Activated CD4-positive, CD25-positive, alpha-beta regulatory T cell treated with anti-CD3 and anti-CD28 coated beads, Interleukin-2, amount 50 U/mL, for 72 hours (primary cell): ENCODE results near the gene GLI3.

Experiments used
- DNase-seq: peaks from one replicate; pipeline ENCODE4 v3.0.0; 2021

Gene GLI3

DNA sequence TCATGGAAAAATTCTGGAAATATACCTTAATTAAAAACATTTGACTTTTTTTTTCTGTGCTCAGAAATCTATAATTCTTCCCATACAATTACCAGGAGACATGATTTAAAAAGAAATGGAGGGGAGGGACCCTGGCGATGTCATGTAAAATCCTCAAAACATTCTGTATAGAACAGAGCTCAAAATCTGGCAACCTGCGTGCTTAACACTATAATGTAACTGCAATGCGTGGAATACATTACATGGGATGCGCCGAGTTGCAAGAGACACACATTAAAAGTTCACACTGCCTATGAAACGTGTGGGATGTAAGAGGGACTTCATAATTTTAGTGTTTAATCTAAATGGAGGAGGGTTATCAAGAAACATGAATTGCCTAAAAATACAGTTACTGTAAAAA, 215.0 kb downstream of the GLI3 start:
- no peak for DNase-seq

DNA sequence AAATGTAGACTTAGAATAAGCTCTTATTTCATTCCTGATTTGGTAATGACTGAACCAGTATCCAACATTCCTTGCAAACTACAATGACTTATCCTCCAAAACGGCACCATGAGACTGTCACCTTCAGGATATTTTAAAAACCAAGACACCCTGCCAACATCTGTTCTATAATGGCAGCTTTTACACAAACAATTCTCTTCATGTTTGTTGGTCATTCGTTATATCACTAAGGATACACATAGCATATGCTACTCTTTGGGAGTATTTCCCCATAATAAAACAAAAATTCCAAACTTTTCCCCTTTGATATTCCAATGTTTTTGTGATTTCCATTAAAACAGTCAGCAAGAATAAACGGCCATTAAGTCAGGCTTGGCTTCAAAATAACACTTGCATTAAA, 215.4 kb downstream of the GLI3 start:
- no peak for DNase-seq

DNA sequence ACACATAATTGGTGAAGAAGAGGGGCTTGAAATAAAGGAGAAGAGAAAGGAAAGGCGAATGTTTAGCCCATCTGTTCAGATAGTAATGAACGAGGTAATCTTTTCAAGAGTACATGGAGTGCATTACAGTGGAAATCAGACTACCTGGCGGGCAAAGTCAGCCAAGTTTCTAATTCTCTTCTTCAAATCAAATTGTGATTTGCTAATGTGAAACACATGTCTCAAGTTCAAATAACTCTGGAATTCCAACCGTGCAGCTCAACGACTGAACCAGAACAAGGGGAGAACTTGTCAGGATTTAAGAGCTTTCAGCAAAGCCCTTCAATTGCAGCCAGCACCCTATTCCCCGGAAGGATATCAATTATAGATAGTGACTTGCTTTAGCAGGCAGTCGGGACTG, 216.9 kb downstream of the GLI3 start:
- no peak for DNase-seq

DNA sequence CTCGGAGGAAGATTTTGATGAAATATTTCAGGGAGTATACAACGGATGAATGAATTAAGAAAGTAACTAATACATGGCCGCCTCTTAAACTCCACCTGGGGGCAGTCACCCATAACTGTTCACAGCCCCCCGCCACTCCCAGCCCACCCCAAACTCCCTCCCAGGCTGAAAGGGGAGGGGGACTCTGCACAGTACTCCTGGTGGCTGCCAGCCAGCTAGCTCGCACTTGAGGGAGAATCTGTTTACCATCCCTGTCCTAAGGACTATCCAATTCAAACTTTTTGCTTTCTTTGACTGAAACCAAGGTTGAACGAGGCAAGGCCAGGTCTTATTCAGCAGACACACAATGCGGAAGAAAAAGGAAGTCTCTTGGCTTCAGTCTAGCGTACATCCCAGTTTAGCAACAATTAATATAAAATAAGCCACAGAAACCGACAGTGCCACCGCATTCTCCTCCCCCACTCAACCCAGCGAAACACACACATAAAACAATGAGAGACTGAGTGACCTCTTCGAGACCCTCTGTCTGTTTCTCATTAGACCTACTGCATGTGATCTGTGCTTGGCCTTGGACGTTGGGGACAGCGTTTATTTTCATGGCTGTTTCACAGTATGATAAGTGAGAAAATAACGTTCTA, 219.5 kb downstream of the GLI3 start:
- no peak for DNase-seq

DNA sequence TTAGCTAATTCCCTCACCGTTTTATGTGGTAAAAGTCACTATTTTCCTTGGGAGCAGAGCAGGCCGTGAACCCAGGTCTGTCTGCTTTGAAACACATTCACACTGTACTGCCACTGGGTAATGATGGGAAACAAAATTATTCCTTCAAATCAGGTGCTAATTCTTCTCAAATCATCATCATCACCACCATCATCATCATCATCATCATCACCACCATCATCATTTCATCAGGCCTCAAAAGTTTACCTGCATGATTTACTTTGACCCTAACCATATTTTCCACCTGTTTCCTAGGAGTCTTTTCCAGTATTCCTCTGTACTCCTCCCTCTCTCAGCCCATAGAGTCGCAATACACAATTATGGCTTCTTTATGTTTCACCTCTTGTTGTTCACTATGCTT, 220.5 kb downstream of the GLI3 start:
- DNase-seq = no peak

DNA sequence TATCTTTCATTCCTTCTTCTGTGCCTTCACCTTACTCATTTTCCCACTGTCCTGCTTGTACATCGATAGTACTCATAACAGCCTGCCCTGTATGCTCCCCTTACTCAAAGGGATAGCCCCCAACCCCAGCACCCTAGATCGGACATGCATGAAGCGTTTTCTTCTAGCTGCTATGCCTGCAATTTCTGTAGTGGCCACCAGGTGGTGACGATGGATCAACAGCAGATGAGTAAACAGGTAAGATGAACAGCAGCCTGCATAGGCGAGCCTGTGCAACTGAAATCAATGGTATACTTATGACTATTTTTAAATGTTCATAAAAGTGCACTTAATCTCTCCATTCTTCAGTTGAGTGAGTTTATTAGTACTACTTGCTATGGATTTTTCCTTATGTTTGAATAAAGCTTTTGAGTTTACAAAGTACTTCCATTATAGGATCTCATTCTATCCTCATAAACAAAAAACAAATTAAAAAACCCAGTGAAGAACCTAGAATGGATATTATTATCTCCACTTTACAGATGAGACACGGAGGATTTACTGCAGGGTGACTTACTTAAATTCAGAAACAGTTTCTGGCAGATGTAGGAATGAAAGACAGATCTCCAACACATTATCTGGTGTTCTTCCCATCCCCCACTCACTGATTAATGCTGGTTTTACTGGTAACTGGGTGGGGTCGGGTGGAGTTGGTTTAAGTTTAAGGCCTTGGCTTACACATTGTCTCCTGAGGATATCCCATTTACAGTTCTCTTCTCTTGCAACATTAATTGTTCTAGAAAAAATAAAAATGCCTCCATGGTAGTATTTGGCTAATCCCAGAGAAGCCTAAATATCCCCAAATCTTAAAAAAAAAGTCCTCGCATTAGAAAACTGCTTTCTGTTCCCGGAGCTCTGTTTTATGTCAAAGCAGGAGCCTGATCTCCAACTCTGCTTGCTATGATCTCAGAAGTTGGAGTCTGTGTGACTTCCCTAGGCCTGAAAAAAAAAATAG, 222.1 kb downstream of the GLI3 start:
- DNase-seq = peak; percentile 40

DNA sequence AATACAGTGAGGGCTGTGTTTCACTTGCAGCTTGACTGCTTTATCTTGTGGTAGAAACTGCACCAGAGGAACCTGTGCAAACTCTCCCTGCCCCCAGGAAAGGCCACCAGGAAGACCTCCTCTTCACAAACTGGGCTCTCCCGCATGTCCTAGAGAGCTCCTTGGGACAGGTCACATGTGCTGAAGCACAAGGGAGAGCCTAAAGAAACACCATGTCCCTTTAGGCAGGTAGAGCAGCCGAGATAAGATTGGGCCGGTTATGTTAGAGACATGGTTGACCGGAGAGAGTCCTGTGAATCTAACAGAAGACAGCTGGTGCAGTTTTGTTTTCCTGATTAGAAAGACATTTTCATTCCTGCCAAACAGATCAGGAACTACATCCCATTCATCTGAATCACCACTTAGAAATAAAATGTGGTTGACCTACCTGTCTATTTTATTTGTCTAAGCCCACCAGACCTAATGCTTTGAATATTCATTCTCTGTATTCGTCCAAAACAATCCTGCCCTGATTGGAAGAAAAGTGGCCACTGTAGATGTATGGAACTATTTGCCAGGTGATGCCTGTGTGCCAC, 224.1 kb downstream of the GLI3 start:
- DNase-seq = no peak

DNA sequence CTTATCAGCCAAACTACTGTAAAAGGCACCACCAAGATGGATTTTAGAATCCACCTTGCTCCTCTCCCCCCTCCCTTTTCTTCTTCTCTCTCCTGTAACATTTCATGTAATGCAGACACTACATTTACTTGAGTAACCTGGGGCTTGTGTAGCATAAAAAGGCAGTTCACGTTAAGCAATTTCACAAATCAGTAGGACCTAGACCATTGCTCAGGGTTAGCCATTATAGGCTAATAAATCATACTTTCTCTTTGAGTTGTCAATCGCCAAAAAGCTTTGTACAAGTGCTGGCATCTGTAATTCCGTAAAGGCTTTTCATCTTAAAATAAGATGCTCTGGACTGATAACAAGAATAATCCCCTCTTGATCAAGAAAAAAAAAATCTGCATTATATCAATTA, 224.7 kb downstream of the GLI3 start:
- DNase-seq = no peak

DNA sequence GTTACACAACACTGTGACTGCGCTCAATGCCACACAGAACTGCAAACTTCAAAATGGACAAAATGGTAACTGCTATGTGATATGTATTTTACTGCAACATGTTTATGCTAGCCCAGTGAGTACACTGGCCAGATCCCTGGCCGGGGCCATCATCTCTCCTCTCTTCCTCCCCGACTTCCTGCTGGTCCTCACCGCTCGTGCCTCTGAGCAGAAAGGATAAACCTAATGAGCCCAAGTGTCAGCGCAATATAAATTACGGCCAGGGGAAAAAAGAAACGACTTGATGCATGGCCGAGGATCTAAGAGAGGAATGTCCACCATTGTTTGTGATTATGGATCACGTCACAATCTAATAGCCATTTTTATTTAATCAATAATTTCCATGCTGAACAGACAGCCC, 225.2 kb downstream of the GLI3 start:
- no peak for DNase-seq

DNA sequence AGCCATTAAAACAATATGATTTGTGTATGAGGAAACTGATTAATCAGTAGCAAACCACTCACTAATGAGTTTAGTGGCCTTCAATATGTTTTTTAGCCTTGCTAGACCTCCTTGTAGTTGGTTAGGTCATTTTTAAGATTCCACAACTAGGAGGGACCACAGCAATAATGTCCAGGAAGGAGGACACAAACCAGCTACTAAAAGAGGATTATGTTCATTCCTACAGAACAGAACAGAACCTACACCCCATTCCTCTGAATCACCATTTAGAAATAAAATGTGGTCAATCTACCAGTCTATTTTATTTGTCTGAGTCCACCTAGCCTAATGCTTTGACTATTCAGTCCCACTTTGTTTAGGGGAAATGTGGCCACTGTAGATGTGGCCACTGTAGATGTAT, 226.3 kb downstream of the GLI3 start:
- DNase-seq = no peak

DNA sequence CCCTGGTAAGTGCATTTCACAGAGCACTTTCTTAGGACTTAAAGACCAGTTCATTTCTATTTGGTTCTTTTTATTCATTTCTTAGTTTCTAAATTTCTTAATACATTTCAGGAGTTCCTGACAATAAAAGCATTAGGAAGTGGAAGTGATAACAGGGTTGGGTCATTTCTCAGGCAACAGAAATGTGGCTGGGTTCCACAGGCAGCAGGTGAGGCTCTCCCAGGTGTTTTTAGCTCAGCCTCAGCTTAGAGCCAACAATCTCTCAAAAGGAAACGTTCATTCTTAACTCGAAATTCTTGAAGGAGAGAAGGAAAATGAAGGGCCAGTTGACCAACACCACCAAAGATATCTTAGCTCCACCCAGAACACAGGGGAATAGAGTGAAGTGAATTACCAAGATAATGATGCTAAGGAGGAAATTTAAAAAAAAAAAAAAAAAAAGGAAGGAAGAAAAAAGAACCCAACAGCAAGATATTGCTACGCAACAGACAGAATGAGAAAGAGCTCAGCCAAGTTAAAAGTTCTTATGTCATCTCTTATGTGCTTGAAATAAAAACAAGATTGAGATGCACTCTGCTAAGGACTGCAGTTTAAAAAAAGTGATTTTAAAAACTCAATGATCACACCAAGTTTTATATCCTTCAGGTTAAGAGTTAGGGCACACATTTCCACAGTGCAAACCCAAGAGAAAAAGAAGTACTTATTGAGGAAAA, 230.1 kb downstream of the GLI3 start:
- no peak for DNase-seq

DNA sequence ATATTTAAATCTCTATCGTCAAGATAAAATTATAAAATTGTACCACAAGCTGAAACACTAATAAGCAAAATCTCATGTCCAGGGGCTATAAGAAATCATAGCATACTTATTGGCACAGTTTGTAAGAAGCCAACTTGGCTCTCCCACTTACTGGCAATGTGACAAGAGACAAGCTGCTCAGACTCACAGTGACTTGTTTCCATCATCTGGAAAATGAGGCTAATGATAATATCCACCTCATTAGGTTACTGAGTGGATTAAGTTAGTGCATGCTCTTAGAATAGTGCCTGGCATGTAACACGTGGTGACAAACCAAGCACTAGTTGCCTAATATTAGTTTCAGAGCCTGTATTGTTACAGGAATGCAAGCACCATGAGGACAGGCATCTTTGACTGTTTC, 234.4 kb downstream of the GLI3 start:
- no peak for DNase-seq

DNA sequence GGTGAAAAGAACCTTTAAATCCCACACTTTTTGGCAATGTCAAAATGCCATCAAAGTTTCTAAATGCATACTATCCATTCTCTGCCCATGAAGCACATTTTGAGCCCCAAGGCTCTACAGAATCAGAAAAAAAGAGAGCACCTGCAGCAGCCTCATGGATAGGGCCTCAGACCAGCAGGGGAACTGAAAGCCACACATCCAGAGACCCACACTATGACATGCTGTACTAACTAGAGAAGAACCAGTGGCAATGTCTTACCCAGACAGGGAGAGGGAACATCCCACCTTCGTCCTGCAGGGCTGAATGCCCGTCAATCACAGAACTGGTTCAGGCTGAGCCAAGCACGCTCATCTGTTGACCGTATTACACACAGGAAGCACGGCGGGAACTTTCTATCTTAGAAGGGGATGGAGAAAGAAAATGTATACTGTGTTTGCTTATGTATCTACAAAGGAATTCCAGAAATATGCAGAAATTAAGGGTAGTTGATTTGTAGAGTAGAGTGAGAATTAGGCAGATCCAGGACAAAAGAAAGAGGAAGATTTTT, 237.2 kb downstream of the GLI3 start:
- DNase-seq = no peak

DNA sequence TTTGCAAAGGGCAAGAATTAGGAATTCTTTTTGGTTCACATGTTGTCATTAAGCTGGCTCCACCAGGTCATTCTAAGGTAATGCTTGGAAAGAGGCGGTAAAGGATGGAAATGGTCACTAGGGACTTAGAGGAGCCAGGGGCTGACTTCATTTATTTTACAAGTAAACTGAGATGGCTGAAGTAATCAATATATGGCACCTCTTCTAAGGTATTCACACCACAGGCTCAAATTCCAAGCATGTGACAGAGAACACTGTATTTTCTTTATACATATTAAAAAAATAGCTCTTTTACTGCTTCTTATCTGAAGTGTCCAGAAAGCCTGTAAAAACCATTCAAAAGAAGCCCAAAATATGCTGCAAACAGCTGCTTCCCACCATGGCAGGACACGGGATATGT, 239.0 kb downstream of the GLI3 start:
- no peak for DNase-seq

DNA sequence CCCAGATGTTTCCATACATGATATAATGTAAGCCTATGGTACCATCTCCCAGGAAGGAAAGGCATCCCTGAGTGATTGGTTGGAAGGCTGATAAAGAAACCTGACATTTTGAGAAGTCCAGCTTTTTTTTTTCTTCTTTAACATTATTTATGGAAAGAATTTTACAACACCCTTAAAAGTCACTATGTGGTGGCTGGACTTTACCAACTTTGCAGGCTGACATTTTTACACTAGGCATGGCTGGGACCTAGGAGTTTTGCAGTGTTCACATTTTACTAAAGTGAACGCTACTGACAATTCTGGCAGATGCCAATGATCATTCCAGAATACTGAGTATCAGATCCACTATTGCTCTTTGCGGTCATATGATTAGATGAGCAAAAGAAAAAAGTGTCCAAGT, 239.9 kb downstream of the GLI3 start:
- no peak for DNase-seq

DNA sequence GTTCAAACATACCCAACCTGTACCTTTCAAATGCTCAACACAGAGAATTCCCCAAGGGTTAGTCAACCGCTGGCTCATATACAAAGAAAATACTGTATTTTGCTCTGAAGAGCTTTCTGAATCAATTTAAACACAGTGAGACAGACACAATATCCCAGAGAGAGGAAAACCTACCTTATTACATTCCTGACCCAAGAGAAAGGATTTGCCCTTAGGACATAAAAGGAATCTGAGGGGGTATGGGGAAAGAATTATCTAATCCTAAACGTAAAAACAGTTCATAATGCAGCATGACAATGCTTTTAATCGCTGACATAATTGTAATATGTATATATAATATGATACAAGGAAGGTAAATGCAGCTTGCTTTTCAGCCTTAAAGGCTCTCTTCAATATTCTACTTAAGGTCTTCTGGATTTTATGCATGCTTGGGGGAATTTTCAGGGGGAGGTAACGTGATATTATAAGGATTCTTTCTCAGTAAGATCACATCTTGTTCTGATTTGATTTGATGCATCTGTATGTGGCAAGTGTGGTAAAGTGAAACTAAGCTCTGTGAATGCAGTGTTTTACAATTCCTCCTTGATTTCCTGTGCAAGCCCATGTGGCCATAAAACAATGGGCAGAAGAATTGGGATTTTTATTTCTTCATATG, 240.5 kb downstream of the GLI3 start:
- no peak for DNase-seq

DNA sequence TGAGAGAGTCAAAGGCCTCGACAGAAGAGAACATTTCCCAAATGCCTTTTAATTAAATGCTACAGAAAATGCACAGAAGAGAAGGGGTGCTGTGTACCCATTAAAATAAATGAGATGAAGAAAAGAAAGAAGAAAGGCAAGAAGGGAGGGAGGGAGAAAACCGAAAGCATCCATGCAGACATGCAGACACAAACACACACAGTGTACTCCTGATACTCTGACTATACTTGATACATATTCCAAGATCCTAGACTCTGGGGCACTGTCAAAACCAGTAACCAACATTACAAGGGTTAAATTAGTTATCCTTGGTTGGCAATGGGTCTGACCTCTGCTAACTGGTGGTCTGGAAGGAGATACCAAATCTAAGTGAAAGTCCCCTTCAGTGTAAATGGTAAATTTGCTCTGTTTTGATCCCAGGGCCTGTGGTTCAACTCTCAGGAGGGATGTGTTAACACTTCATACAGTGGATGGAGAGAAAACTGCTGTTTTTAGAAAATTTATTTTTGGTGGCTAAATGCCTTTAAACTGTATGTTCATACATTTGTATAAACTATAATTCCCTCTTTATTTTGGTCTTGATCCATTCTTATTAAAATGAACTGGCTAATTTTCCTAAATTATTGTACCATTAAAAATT, 241.3 kb downstream of the GLI3 start:
- DNase-seq = no peak

DNA sequence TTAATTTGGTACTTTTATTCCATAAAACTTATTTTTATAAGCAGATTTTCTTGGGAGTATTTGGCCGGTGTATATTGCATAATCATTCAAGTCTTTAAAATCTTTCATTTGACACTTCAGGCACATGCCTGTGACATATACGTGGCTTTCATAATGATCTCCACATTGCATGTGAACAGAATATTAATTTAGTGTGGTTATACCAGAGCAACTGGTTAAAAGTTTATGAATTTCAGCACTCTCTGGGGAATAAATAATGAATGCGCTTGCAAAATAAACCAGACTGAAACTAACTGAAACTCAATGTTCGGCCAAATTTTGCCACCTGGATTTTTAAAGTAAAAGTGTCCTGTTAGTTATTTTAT, 242.3 kb downstream of the GLI3 start:
- no peak for DNase-seq

DNA sequence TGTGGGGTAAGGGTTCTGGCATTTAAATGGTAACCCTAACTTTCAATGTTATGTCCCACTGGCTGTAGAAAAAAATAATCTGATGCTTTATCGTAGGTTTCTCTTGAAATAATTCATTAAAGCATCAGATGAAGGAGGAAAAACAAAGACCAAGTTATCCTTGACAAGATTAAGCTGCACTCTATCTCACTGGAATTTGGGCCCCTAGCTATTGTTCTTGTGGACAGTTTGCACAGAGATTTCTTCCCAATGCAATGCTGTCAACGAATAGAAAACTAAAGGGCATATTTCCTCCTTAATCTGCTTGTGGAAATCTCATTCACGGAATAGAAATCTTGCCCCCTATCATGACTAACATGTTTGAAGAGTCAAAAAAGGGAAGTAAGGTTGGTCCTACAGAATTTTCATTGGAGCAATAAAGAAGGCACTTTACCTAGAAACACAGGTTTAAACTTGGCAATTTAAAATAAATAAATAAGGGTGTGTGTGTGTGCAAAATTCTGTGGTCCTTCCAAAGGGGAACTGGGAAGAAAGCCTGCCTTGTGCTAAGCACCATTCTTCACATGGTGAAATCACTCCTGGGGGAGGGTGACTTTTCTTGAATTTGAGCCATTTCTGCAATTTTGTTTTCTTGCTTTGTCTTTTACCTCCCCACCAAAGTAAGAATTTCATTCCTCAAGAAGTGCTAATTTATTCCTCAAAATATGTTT, 242.8 kb downstream of the GLI3 start:
- no peak for DNase-seq

DNA sequence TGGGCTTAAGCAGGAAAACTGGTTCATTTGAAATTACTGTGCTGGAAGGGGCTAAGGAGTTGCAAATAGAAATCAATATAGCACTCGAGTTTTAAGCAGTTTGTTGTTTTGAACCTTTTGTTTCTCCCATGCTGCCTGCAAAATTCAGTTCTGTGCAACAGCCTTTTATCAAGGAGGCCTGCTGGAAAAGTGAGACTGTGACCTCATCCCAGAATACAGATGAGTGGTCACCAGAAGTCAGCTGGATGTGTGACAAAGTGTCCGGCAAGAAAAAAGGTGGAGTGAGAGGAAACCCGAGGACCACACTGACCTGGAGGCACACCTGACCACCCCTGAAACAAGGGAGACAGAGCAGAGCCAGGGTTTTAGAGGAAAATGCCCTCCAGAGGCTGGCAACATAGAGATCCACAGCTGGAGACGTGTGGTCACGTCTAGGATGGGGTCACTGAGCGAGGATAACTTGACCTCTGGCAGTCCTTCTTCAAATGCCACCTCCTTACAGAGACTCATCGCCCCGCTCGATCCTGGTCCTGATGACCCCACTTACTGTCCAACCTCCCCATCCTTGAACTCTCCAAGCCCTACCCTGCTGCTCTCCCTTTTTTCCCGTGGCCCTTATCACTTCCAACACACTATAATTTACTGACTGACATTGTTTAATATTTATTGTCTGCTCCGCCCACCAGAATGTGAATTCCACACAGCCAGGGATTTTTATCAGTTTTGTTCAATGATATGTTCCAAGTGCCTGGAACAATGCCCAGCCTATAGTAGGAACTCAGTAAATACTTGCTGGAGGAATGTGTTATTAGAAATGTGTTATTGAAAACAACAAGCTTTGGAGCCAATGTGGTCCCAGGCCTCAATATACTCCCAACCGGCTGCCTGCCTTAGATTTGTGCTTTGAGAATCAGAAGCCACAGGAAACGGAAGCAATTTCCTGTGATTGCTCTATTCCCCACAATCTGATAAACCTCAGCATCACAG, 243.8 kb downstream of the GLI3 start:
- no peak for DNase-seq
